ENCODE measurements around the gene CROCC2.

DNA sequence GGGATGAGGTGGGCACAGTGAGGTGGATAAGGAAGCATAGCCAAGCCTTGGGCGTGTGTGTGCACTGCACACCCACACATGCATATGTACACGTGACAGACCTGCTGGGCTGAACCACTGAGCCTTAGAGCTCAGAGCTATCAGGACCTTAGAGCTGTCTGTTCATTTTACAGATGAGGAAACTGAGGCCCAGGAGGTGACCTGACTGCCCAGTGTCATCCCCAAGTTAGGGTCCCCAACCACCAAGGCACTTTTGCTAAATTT lies 84.1 kb downstream of the CROCC2 start:
- TF ChIP-seq, protein P1, sequence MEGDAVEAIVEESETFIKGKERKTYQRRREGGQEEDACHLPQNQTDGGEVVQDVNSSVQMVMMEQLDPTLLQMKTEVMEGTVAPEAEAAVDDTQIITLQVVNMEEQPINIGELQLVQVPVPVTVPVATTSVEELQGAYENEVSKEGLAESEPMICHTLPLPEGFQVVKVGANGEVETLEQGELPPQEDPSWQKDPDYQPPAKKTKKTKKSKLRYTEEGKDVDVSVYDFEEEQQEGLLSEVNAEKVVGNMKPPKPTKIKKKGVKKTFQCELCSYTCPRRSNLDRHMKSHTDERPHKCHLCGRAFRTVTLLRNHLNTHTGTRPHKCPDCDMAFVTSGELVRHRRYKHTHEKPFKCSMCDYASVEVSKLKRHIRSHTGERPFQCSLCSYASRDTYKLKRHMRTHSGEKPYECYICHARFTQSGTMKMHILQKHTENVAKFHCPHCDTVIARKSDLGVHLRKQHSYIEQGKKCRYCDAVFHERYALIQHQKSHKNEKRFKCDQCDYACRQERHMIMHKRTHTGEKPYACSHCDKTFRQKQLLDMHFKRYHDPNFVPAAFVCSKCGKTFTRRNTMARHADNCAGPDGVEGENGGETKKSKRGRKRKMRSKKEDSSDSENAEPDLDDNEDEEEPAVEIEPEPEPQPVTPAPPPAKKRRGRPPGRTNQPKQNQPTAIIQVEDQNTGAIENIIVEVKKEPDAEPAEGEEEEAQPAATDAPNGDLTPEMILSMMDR (IDR thresholded peaks at IDR 0.05) = no peak
- no peak for TF ChIP-seq POLR2A (IDR thresholded peaks at IDR 0.05)
